AG04450 (cell line): ENCODE results near the gene HAT1. TPM values are rescaled to one million over a fixed set of nuclear protein-coding genes. Genes with fewer than 3 reads are reported as not detected.

ENCODE experiments used
- CTCF ChIA-PET: fragments of 300-600, 350-600 bp; formaldehyde crosslinking; extraction: SDS; loops from one replicate; lab custom pipeline; 2022; ENCODE audit warnings: antibody characterized with exemption, inconsistent platforms; lab: Charles Lee
- POLR2A ChIA-PET: fragments of 350-600 bp; formaldehyde crosslinking; extraction: SDS; loops from one replicate; lab custom pipeline; 2021; ENCODE audit warnings: antibody characterized with exemption, inconsistent platforms; lab: Yijun Ruan, JAX
- DNase-seq: peaks from one replicate; pipeline ENCODE4 v3.0.0-alpha.2; 2011; ENCODE audit warnings: low read depth, low spot score
- H3K27ac ChIP-seq: one replicate; pipeline ENCODE4 v1.5.1; 2012; ENCODE audit warnings: low read depth, low read length, control low read depth
- H3K27me3 ChIP-seq: one replicate; pipeline ENCODE4 v1.6.0; 2012; ENCODE audit warnings: low read length; ENCODE audit not compliant: control insufficient read depth, insufficient read depth
- H3K4me3 ChIP-seq: 2 replicates; pipeline ENCODE4 v1.5.1; 2011; ENCODE audit warnings: mild to moderate bottlenecking, low read depth, low read length, control low read depth
- H3K9me3 ChIP-seq: 2 replicates; pipeline ENCODE4 v1.5.1; 2012; ENCODE audit warnings: low read length; ENCODE audit not compliant: control insufficient read depth, insufficient read depth
- CTCF ChIP-seq: IDR thresholded peaks from 2 replicates; pipeline ENCODE4 v1.5.1; 2011; ENCODE audit warnings: low read depth, low read length, control low read depth, inconsistent platforms
- polyA plus RNA-seq: library from polyadenylated mRNA; depleted of rRNA; stranded (reverse); fragments of >200 nt; gene quantifications from 2 replicates; pipeline ENCODE4 v1.2.3, GENCODE V29; 2011

HAT1 gene
- polyA plus RNA-seq, 1 experiment = 56.0 TPM

DNA sequence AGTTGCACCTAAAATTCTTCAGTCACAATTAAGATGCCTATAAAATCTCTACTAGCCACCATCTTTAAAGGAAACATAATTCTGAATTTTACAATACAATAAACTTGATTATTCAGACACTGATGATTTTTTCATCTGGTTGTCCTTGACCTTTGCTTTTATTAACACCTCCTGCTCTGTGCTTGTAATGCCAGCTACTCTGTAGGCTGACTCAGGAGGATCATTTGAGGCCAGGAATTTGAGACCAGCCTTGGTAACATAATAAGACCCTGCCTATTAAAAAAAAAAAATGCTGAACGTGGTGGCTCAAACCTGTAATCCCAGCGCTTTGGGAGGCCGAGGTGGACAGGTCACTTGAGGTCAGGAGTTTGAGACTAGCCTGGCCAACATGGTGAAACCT, 38.3 kb downstream of the HAT1 start:
- no peaks in the 10 kb centered on the region for H3K27me3 ChIP-seq
- H3K4me3 ChIP-seq = no peak overlapping the region
- ChIA-PET POLR2A (no interaction called here), CTCF (no interaction called here)
- no peaks in the 10 kb centered on the region for H3K9me3 ChIP-seq
- DNase-seq = no peak
- H3K27ac ChIP-seq = no peak overlapping the region
- no peak for TF ChIP-seq CTCF

- Histone ChIP-seq H3K9me3 (no peaks in the 10 kb centered on the region), H3K4me3 (no peak overlapping the region), H3K27ac (no peak overlapping the region), H3K27me3 (no peaks in the 10 kb centered on the region)
- CTCF ChIA-PET = no interaction called here
- DNase-seq = no peak
- TF ChIP-seq CTCF = no peak
- POLR2A ChIA-PET = no interaction called here
Measured at GRCh38 chr2:171963198-171963597, 40.9 kb downstream of the HAT1 start.

- no peak for TF ChIP-seq CTCF
- ChIA-PET CTCF (no interaction called here), POLR2A (no interaction called here)
- no peaks in the 10 kb centered on the region for H3K9me3 ChIP-seq
- DNase-seq = no peak
- no peak overlapping the region for H3K27ac ChIP-seq
- no peak overlapping the region for H3K4me3 ChIP-seq
- H3K27me3 ChIP-seq = no peaks in the 10 kb centered on the region
Measured at GRCh38 chr2:171964308-171964707, 42.0 kb downstream of the HAT1 start.

DNA sequence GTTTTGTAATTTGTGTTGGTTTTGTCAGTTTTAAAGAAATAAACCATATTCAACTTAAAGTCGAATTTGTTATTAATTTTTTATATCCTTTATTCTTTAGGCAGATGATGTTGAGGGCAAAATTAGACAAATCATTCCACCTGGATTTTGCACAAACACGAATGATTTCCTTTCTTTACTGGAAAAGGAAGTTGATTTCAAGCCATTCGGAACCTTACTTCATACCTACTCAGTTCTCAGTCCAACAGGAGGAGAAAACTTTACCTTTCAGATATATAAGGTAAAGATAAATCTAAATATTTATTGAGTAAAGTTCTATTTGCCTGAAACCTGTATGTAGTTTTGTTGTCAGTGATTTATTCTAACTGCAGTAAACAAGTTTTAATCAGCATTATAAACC, 43.0 kb downstream of the HAT1 start:
- POLR2A ChIA-PET = no interaction called here
- CTCF ChIA-PET = no interaction called here
- no peak overlapping the region for H3K4me3 ChIP-seq
- no peak for TF ChIP-seq CTCF
- H3K27ac ChIP-seq = no peak overlapping the region
- H3K27me3 ChIP-seq = no peaks in the 10 kb centered on the region
- no peaks in the 10 kb centered on the region for H3K9me3 ChIP-seq
- DNase-seq = no peak

DNA sequence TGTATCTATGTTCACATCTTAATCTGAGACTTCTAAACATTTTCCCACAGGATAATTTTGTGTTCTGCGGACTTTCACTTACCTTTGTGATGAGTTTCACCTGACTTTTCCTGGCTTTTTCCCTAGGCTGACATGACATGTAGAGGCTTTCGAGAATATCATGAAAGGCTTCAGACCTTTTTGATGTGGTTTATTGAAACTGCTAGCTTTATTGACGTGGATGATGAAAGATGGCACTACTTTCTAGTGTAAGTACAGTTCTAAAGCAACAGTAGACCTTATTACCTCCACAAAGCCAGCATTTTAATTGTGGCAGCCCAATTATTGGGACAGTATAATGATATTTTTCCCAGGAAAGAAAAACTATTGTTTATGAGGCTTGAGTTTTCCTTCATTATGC, 43.4 kb downstream of the HAT1 start:
- Histone ChIP-seq H3K27ac (no peak overlapping the region), H3K9me3 (no peaks in the 10 kb centered on the region), H3K4me3 (no peak overlapping the region), H3K27me3 (no peaks in the 10 kb centered on the region)
- POLR2A ChIA-PET = no interaction called here
- no peak for DNase-seq
- TF ChIP-seq CTCF = no peak
- CTCF ChIA-PET = no interaction called here
